Suprapubic skin (tissue), 3 donors: ENCODE data around the gene RPS26.
"Not testable (repeated sequence)": the region's sequence is repeated elsewhere in the genome, so short reads cannot be mapped to it uniquely, and the experiment has no call there.

Experiments
- CTCF ChIP-seq, 2 donors: fragments of 200-600 bp in 1 of 2; fragments of 450-650 bp in 1 of 2; sonication (generic) in 1 of 2; IDR thresholded peaks; one replicate each; pipeline ENCODE4 v1.5.1; 2016 to 2019; ENCODE audit warnings: antibody characterized with exemption in 2 of 2, mild to moderate bottlenecking in 1 of 2, moderate library complexity in 1 of 2
- EP300 ChIP-seq: sonication (generic); formaldehyde crosslinking; IDR thresholded peaks from one replicate; pipeline ENCODE4 v1.6.1; 2017; ENCODE audit warnings: antibody characterized with exemption
- POLR2A ChIP-seq, 2 donors: fragments of 450-650 bp; IDR thresholded peaks; one replicate each; pipeline ENCODE4 v1.6.1; 2017; ENCODE audit warnings: antibody characterized with exemption in 2 of 2, mild to moderate bottlenecking in 2 of 2, moderate library complexity in 2 of 2

GRCh38 chr12:55999522-55999921 lies 42.2 kb upstream of the RPS26 start:
- not testable (repeated sequence) for TF ChIP-seq POLR2A (IDR thresholded peaks at IDR 0.05); CTCF (IDR thresholded peaks at IDR 0.05); EP300
